ENCODE results near the gene UBTF. TPM values are rescaled to one million over a fixed set of nuclear protein-coding genes. Genes with fewer than 3 reads are reported as not detected.

The UBTF gene
- polyA plus RNA-seq, 5 donors = 99.8 to 129 (median 106) TPM

GRCh38 chr17:44214896-44215295 lies 4.6 kb downstream of the UBTF start:
- no peak for DNase-seq

- DNase-seq = no peak
Observed at GRCh38 chr17:44214230-44214494, 5.3 kb downstream of the UBTF start.

- no peak for DNase-seq
Observed at GRCh38 chr17:44213403-44214229, 5.9 kb downstream of the UBTF start.

GRCh38 chr17:44212507-44213402 lies 6.7 kb downstream of the UBTF start:
- no peak for DNase-seq

GRCh38 chr17:44211281-44212265 lies 7.9 kb downstream of the UBTF start:
- DNase-seq = no peak

- peak; percentile 79 for DNase-seq
Observed at GRCh38 chr17:44210342-44211192, 8.9 kb downstream of the UBTF start.

GRCh38 chr17:44209786-44210341 lies 9.6 kb downstream of the UBTF start:
- DNase-seq = no peak

- no peak for DNase-seq
Observed at GRCh38 chr17:44207743-44208142, 11.7 kb downstream of the UBTF start.

- DNase-seq = no peak
Observed at GRCh38 chr17:44207319-44207718, 12.2 kb downstream of the UBTF start.

GRCh38 chr17:44206825-44207155 lies 12.7 kb downstream of the UBTF start:
- DNase-seq = no peak

GRCh38 chr17:44205962-44206824 lies 13.3 kb downstream of the UBTF start:
- no peak for DNase-seq

GRCh38 chr17:44204441-44204882 lies 15.0 kb downstream of the UBTF start:
- DNase-seq = no peak

GRCh38 chr17:44203731-44204440 lies 15.6 kb downstream of the UBTF start:
- no peak for DNase-seq

- DNase-seq = no peak
Observed at GRCh38 chr17:44202756-44203155, 16.7 kb downstream of the UBTF start.

- no peak for DNase-seq
Observed at GRCh38 chr17:44200478-44201155, 18.9 kb downstream of the UBTF start.

- peak; percentile 98 to 100 for DNase-seq
Observed at GRCh38 chr17:44199553-44200477, 19.7 kb downstream of the UBTF start, which contains the start of gene ATXN7L3. ATXN7L3 (minus strand) TSS chr17:44199884; CDS start chr17:44198070, 1,814 bp downstream.
